ENCODE measurements around the gene ATXN1.
"Not testable (repeated sequence)": the region's sequence is repeated elsewhere in the genome, so short reads cannot be mapped to it uniquely, and the experiment has no call there.

Gene ATXN1

DNA sequence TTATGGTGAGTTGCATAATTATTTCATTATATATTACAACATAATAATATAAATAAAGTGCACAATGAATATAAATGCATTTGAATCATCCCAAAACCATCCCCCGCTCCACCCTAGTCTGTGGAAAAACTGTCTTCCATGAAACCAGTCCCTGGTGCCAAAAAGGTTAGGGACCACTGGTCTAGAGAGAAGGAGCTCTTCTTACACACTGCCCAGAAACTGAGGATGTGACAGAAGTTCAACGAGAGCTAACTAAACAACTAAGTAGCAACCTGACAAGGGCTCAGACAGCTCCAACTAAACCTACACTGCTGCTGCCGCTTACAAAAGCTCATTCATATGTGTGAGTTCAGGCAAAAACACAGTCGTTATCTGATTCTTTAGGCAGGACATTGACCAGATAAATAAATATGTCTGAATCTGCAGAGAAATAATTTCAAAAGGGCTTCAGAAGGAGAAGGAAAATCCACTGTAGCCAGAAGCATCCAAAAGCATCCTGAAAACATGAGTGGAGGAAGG, 125.9 kb downstream of the ATXN1 start:
- DNase-seq: no peak

DNA sequence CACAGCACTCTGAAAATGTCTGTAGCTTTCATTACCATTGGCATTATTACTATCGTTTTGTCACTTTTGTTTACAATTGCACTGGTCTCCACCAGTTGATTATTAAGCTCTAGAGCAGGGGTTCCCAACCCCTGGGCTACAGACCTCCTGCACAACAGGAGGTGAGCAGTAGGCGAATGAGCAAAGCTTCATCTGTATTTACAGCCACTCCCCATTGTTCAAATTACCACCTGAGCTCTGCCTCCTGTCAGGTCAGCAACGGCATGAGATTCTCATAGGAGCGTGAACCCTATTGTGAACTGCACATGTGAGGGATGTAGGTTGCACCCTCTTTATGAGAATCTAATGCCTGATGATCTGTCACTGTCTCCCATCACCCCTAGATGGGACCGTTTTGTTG, 126.4 kb downstream of the ATXN1 start:
- no peak for DNase-seq

DNA sequence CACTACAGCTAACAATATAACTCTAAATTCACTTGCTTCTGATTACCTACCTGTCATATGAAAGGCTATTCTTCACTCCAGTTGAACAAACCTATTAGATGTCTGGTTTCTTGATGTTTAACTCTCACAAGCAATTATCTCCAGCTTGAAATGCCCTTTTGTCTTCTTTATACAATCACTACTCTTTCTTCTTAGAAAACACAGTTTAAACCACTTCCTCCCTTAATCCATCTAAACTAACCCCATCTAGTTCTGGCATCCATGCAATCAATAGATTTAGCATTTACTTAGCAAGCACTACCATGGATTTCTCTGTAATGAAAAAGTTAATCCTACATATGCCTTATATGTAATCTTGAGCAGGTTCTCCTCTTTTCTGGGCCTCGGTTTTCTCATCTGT, 127.3 kb downstream of the ATXN1 start:
- DNase-seq: no peak

DNA sequence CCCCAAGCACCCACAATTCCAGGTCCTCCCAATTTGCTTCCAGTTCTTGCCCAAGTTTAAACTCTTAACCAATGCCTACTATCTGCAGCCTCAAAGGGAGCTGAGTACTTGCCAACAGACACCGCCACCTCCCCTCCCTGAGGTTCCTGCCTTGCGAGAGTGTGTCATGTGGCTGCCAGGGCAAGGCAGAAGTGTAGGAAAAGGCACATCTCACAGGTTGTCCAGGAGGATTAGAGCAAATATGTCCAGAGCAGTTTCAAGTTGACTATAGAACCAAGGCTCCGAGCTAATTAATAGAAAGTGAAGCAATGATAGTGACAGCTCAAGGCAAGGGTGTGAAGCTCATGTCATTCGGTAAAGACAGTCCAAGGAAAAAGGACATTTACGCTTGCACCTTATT, 127.8 kb downstream of the ATXN1 start:
- DNase-seq: no peak

DNA sequence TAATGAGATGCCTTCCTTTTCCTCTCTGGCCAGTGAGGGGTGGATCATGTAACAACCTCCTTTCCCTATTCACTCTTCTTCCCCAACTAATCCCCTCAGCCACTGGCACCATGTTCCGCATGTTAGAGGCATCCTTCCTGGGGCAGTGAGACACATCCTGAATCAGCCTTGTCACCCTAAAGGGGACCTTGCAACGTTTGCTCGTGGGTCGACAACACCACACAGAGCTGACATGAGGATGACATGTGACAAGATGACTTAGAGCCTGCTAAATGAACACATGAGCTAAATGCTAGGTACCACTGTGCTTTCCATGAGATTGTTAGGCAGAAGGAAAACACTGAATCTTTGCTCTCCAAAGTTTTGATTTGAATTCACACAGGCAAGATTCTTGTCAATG, 129.2 kb downstream of the ATXN1 start:
- DNase-seq: no peak

DNA sequence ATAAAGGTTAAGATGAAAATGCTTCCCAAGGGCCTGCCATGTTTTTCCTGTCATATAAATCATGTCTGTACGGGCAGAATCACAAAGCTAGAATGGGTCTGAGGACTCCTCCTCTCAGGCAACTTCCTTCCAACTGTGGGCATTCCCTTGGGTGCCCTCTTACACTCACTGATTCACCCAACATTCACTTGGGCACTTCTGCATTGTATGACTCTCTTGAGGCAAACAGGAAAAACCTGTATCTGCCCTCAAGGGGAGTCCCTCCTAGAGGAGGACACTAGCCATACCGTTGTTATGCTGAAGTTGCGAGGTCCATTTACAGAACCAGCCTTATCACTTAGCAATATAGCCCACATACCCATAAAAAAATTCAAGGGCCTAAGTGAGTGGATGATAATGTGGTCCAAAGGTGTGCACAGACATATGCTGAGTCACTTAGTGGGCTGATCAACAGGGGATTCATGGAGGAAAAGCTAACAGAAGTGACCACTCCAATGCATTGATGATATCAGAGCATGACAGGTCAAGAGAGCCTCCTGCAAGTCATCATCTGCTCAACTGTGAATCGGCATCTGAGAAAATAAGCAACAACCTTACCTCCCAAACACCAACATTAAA, 131.1 kb downstream of the ATXN1 start:
- DNase-seq: no peak

DNA sequence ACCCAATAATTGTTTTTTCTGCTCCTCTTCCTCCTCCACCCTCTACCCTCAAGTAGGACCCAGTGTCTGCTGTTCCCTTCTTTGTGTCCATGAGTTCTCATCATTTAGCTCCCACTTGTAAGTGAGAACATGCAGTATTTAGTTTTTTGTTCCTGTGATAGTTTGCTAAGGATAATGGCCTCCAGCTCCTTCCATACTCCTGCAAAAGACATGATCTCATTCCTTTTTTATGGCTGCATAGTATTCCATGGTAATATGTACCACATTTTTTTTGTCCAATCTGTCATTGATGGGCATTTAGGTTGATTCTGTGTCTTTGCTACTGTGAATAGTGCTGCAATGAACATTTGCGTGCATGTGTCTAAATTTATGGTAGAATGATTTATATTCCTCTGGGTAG, 132.7 kb downstream of the ATXN1 start:
- not testable (repeated sequence) for DNase-seq

DNA sequence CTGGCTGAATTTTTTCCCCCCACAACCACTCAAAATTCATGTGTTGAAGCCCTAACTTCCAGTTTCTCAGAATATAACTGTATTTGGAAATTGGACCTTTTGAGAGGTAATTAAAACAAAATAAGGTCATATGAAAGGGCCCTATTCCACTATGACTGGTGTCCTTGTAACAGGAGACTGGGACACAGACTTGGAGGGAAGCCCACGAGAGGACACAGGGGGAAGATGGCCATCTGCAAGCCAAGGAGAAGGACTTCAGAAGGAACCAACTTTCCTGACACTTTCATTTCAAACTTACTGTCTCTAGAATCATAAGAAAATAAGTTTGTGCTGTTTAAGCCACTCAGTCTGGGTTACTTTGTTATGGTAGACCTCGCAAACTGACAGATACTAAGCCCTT, 134.6 kb downstream of the ATXN1 start:
- no peak for DNase-seq

DNA sequence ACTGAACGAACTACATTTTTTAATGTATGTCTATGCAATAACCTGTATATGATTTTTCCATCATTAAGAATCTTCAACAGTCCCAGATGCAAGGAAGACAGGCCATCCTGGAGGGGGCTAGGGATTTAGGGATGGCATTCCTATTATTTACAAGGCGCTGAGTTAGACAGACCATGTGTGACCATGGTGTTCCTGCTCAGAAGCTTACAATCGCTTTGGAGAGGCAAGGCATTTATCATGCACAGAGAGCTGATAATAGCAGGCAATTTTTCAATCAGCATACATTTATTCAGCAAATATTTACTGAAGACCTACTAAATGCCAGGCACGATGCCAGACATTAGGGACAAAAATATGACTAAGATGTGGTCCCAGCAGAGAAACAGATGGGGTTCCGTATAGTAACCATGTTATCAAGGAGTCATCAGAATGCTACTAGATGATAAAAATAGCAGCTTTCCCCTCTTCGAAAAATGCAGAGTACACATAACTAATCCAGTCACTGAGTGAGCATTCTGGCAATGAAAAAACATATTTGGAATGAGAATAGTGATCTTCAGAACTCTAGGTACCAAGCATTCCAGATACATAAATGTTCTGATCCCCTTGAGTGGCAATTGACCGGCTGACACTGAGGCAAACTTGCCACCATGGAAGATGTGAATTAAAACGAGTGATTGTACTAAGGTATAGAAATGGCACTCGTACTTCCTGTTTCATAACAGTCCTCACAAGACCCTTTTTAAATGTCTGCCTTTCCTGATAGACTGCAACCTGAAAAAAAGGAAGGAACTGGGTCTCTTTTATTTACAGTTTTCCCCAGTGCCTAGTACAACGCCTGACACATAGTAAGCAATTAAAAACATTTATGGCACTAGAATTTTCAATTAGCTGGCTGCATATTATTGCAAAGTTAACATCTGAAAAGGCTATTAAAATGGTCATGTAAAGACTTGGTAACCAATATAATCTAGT, 135.7 kb downstream of the ATXN1 start:
- peak; percentile 46 for DNase-seq

DNA sequence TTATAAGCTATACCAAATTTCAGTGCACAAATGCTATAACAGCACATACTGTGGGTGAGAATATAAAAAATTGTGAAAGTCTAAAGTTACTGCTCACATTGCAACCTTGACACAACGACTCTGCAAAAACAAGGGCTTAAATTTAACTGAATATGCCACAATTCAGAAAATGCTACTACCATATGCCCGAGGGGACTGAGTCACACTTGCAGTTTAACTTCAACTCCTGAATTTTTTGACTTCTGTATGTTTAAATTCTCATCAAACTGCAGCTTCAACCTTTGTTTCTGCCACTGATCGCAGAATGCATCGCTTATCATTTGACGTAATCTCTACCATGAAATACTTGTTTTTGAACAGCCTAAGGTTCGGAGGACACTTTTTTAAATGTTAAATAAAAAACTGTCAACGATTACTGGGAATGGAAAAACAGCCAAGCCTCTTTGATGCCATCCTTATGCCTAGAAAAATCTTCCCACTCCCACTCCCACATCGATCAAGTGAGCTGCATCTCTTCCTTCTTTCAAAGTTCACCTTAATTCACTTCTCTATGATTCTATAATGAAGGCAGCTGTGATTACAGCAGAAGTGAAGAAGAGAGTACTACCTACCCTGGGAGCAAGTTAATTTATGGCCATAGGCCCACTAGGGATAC, 136.5 kb downstream of the ATXN1 start:
- no peak for DNase-seq

DNA sequence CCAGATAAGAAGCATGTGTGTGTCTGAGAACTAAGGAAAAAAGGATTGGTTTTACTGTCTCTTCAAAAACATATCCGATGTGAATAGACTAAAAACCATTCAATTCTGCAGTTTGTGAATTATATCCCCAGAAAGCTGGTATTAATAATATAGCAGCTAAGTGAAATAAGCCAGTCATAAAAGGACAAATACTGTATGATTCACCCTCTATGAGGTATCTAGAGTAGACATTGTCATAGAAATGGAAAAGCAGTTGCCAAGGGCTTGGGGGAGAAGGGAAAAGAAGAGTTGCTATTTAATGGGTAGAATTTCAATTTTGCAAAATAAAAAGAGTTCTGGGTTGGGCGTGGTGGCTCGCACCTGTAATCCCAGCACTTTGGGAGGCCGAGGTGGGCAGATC, 137.5 kb downstream of the ATXN1 start:
- DNase-seq: no peak

DNA sequence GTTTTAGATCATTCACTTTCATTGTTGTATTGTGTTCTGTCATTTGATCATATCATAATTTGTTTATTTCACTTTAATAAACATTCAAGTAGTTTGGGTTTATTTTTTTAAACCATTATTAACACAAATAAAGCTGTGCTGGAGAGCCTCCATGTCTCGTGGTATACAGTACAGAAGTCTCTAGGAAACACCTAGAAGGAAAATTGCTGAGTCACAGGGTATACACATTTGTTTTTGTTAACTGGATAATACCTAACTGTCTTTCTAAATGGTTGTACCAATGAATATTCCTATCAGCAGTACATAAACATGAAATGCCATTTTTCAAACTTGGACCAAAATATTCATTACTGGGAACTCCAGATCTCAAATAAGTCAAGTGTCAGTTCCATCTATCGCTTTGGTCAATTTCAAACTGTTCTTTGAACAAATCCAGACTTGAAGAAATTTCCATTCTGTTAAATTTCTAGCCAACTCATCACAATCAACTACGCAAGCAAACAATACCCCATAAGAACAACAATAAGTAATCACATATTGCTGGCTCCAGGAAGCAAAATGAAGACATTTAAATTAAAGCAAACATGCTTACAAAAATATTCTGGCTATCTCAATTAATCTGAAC, 138.1 kb downstream of the ATXN1 start:
- DNase-seq: peak; percentile 37

DNA sequence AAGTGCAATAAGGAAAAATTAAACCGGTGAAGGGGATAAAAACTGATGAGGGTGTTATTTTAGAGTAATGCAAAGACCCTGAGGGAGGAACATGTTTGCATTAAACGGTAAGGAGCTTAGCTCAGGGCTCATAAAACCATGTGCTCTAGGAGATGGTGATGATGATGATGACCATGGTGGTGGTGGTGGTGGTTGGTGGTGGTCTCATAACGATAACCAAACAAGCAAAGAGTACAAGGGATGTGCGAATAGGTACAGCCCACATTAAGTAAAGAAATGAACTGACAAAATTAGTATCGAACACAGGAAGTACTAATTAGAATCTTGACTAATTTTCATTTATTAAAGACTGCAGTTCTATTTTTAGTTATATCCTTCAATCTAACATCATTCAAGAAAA, 139.1 kb downstream of the ATXN1 start:
- DNase-seq: no peak

DNA sequence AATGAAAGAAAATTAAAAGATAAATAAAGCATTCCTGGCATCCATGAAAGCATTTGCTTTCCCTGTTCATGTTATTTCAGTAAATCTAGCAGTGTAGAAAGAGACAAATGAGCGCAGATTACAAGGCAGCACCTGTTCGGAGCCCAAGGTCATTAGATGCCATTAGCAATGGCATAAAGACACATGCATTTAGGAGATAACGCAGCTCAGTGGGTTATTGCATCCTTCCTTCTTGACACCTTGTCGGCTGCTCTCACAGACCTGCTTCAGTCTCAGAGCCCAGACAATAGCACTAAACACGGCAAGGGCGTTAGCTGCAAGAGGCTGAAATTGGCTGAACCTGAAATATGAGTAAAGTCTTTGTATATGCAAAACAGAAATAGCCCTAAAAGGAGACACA, 140.3 kb downstream of the ATXN1 start:
- DNase-seq: no peak

DNA sequence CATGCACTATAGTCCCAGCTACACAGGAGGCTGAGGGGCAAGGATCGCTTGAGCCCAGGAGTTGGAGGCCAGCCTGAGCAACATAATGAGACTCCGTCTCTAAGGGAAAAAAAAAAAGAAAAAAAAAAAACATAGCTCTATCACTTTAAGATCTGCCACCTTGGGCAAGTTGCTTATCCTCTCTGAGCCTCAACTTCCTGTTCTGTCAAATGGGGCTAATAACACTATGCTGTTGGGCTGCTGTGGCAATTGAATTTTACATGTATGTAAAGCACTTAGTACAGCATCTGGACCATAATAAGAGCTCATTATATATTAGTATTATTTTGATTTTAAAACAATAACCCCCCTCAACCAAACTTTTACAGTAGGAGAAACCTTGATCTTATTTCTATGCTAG, 141.5 kb downstream of the ATXN1 start:
- DNase-seq: no peak

DNA sequence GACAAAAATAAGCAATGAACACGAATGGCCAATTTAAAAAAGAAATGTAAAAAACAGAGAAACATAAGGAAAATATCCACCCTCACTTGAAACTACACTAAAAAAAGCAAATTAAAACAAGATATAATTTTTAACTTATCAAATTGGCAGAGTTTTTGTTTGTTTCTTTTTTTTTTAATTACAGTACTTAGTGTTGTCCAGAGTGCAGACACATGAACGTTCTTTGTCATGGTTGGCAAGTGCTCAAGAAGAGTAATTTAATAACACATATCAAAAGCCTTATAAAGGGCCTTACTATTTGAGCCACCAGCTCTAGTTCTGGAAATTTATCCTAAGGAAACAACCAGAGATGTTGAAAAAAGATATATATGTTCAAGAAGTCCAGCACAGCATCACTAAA, 142.3 kb downstream of the ATXN1 start:
- no peak for DNase-seq

DNA sequence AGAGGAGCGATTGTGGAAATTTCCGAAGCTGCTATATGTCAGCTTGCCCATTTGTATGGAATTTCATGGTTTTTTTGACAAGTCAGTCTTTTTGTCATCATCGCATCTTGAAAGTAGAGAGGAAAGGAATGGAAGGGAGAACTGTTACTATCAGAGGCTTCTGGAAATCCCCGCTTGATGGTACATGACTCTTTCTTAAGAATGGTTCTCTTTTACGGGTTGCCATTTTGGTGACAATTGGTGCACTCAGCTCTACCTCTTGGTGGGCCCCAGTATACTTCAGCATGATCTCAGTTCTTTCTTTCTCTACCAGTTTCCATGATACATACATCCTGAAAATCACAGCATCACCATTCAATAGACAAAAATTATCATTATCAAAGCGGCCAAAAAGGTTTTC, 146.0 kb downstream of the ATXN1 start:
- DNase-seq: not testable (repeated sequence)

DNA sequence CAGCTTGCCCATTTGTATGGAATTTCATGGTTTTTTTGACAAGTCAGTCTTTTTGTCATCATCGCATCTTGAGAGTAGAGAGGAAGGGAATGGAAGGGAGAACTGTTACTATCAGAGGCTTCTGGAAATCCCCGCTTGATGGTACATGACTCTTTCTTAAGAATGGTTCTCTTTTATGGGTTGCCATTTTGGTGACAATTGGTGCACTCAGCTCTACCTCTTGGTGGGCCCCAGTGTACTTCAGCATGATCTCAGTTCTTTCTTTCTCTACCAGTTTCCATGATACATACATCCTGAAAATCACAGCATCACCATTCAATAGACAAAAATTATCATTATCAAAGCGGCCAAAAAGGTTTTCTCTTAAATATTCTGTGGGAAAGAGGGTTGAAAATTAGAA, 147.1 kb downstream of the ATXN1 start:
- DNase-seq: not testable (repeated sequence)

DNA sequence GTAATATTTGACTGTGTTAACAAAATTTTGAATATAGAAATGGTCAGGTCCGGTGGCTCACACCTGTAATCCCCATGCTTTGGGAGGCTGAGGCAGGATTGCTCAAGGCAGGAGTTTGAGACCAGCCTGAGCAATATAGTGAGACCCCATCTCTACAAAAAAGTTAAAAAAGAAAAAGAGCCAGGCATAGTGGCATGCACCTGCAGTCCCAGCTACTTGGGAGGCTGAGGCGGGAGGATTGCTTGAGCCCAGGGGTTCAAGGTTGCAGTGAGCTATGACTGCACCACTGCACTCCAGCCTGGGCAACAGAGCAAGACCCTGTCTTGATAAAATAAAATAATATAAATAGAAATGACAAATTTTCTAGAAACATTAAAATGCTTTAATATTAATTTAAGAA, 147.8 kb downstream of the ATXN1 start:
- not testable (repeated sequence) for DNase-seq

DNA sequence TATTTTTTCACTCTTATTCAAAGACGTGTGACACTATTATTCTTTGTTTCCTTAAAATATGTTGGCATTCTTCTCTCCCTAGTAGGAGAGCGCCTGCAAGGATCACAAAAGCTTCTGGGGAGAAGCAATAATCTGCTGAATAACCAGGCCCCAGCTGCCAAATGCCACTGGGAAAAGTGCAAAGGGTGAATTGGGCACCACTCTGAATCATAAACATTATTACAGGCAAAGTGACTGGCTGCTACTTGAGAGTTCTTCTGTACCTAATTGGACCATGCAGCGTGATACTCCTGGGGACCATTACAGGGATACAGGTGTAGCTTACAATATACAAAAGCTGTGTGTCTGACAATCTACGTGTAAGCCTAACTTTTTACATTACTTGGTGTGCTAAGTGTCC, 152.8 kb downstream of the ATXN1 start:
- no peak for DNase-seq

DNA sequence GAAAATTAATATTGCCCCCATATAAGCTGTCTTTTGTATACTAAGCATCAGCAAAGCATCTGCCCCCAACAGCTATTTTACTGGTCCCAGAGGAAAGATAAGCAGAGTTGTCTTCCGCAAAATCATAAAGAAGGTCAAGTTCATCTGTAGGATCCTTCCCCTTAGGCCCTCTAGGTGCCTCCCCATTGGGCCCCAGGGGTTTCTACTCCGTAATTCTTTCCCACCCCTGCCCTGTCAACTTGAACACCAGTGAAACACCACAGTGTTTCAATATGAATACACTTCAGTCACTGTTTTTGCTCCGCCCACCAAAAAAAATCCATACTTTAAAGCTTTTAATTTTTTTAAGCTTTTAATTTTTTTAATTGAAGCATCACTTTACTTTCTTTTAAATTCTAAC, 159.2 kb downstream of the ATXN1 start:
- no peak for DNase-seq

DNA sequence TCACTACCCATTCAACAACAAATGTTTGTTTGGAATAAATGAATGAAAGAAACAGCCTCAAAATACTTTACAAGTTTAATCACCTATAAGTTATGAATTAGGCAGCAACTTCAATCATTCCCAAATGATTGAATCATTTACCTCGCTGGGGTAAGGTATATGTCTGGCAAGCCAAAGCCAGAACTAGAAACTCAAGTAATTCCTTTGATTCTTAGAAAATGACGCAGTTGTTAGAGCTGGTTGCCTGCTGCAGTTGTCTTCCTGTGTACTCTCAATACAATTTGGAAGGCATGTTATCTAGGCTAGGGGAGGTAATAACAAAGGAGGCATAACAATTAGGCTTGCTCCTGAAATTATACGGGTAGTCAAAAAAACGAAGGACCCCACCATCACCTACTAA, 160.6 kb downstream of the ATXN1 start:
- no peak for DNase-seq

DNA sequence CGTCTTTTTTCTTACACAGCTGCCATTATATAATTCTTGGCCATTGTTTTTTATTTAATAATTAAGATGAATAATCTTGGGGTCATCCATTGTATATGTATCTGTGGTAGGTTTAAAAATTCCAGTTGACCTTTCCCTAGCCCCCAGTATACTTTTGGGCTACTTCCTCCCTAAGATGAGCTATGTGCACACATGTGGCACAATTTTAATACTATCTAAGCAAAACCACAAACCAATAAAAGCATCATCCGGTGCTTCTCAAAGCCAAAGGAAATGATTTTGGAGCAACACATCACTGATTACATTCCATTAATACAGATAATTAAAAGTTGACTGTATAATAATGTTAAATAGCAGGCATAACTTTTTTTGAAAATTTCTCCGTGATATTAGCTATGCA, 161.2 kb downstream of the ATXN1 start:
- peak; percentile 8 for DNase-seq
